GM21723 (cell line): ENCODE results near the gene PALB2.

Experiments
- ATAC-seq: cut with Tn5 transposase; IDR thresholded peaks from one replicate; pipeline ENCODE4 v1.9.1; 2021; ENCODE audit warnings: mild to moderate bottlenecking, moderate library complexity; ENCODE audit not compliant: unreplicated experiment

PALB2 gene

DNA sequence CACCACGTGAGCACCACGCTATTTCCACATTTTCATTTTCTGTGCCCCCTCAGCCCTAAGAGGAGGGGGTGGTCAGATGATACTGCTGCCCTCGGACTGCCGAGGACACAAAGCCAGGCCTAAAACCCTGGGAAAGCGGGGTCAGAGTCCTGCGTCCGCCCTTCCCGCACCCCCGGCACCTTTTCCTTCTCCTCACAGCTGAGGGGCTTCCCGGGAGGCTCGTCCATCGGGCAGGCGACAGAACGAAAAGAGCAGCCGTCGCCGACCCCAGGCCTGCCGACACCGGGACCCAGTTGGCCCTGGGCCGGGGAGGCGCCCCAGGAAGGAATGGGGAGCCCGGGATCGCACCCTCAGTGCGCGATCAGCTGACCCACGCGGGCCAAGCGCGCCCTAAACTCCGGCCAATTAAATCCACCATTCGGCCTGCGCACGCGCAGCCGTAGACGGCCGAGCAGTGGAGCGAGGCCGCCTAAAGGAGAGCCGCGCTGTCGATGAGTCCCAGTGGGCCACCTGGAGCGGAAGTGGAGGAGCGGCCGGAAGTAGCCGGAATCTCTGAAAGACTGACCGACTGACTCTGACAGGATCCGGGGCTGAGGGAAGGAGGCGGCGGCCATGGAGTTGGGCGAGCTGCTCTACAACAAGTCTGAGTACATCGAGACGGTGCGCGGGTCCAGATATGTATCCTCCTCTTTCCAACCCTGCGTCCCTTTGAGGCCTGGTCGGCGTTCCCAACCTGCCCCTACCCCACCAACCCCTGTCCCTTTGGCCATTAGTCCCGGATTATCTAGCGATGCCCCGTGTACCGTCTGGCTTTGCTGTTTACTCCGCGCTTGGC lies at the start of gene PALB2, which contains the start of gene DCTN5:
Gene PALB2, minus strand, starts transcription at position 380 of the 835 bp plus-strand sequence. Its CDS starts 153 bp downstream, at position 227.
Gene DCTN5, plus strand, starts transcription at position 536 of the 835 bp plus-strand sequence. Its CDS starts 77 bp downstream, at position 613.
- ATAC-seq = peak; percentile 93

DNA sequence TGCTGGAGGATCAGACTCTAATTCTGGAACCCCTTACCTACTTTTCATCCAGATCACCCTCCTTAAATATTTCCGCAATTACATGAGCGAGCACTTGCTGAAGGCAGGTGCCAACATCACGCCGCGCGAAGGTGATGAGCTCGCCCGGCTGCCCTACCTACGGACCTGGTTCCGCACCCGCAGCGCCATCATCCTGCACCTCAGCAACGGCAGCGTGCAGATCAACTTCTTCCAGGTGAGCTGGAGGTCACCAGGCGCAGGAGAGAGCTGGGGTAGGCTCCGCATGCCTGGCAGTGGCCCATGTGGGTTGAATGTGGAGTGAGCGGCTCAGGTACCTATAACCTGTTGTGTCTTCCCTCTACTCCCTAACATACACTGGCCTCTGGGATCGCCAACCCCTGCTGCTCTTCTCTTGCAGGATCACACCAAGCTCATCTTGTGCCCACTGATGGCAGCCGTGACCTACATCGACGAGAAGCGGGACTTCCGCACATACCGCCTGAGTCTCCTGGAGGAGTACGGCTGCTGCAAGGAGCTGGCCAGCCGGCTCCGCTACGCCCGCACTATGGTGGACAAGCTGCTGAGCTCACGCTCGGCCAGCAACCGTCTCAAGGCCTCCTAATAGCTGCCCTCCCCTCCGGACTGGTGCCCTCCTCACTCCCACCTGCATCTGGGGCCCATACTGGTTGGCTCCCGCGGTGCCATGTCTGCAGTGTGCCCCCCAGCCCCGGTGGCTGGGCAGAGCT lies 48.5 kb upstream of the PALB2 start:
- no peak for ATAC-seq

DNA sequence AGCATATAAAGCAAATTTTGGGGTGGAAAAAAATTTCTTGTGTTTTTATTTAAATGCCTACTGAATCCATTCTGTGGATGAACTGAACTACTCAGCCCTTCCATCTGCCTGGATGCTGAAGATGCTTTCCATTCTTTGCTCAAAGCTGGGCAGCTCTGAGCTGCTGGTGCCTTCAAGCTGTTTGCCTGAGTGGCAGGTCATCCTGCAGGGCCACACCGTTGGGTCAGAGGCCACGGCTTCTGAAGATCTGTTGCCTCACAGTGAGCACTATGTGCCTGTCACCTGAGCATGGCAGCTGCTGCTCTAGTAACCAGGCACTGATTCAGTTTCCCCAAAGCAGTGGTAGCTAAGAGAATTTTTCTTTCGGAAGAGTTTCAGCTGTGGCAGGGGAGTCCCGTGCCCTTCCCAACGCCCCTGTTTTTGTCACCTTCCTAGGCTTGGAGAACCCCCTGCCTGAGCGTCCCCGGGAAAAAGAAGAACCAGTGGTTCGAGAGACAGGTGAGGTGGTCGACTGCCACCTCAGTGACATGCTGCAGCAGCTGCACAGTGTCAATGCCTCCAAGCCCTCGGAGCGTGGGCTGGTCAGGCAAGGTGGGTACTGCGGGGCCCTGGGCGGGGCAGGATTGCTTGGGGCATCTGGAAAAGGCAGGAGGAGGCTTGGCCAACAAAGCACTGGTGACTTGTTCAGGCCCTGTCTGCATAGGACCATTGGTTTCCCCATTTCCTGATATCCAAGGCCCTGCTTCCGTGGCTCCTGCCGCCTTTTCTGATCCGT lies 46.1 kb upstream of the PALB2 start:
- ATAC-seq = no peak

DNA sequence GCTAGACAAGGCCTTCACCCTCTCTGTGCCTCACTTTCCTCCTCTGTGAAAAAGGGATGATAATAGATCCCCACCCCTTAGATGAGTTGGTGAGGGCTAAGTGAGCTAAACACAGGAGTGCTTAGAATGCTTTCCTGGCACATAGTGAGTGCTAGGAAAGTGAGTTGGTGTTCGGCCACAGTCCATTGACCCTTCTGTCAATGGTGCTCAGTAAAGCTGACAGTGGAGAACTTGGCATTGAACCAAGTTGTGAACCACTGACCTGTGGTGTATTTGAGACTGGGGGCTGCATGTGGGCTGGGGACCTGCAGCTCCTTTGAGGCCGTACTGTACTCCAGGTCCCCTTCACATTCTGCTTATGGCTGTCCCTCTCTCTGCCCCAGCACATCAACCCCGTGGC lies 42.4 kb upstream of the PALB2 start:
- ATAC-seq = no peak

DNA sequence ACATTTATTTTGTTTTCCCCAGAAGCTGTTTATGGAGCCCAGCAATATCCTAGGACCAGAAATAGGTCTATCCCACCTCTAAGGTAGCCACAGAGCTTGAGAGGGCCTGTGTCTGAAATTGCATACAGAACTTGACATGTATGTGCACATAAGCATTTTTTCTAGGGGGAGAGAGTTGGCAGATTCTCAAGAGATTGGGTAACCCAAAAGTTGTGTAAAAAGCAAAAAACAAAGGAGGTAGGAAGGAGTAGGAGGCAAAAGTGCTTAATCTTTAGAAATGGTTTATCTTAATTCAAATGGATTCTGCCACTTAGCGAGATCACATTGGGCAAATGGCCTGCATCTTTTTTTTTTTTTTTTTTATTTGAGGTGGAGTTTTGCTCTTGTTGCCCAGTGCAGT lies 41.1 kb upstream of the PALB2 start:
- no peak for ATAC-seq

DNA sequence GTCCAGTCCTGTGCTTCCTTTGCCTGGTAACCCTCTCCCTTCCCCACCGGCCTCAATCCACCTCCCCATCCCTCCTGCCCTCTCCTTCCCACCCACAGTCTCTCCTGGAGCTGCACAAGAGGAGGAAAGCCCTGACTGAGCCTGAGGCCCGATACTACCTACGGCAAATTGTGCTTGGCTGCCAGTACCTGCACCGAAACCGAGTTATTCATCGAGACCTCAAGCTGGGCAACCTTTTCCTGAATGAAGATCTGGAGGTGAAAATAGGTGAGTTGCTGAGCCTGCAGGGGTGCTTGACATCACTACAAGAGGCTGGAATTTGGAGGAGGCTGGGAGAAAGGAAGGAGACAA lies 38.9 kb upstream of the PALB2 start:
- ATAC-seq = no peak

DNA sequence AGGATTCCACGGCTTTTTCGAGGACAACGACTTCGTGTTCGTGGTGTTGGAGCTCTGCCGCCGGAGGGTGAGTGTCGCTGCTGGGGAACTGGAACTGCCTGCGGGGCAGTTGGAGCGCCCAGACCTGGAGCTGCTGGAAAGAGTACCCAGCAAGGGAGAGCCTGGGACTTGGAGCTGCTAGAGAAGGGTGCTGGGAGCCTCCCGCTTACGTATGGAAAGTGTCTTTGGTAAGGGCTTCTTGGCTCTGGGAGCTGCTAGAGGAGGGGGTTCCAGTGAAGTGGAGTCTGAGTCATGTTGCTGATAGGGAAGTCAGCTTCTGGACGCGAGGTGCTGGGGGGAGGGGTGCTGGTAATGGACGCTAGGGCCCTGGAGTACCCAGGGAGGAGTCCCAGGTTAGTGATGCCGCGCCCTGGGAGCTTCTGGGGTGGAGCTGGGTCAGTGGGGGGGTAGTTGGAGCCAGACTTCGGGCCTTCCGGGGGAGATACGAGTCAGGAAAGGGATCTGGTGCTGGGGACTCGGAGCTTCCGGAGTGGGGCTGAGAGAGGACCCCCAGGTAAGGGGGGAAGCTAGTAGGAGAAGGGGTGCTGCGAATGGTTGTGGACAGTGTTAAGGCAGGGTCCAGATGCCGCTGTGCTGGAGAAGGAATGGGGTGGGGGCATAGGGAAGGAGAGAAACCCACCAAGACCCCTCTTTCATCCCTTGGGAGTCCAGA lies 38.3 kb upstream of the PALB2 start:
- no peak for ATAC-seq

DNA sequence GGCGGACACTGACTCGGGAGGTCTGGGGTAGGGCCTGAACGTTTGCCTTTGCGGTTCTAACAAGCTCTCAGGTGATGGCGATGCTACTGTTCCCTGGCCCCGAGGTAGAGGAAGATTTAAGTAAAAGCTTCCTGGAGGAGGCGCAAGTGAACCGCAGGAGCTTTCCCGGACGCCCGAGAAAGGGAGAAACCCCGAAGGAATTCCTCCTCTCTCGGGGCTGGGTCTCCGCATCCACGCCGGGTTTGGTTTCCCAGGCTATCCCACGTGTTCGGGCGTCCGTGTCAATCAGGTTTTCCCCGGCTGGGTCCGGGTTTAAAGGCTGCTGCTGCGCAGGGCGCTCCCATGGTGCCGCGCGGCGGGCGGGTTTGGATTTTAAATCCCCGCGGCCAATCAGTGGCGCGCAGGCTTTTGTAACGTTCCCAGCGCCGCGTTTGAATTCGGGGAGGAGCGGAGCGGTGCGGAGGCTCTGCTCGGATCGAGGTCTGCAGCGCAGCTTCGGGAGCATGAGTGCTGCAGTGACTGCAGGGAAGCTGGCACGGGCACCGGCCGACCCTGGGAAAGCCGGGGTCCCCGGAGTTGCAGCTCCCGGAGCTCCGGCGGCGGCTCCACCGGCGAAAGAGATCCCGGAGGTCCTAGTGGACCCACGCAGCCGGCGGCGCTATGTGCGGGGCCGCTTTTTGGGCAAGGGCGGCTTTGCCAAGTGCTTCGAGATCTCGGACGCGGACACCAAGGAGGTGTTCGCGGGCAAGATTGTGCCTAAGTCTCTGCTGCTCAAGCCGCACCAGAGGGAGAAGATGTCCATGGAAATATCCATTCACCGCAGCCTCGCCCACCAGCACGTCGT lies 37.5 kb upstream of the PALB2 start, which contains the start of gene PLK1:
Gene PLK1, plus strand, starts transcription at position 460 of the 844 bp plus-strand sequence. Its CDS starts 44 bp downstream, at position 504.
- ATAC-seq = peak; percentile 87

DNA sequence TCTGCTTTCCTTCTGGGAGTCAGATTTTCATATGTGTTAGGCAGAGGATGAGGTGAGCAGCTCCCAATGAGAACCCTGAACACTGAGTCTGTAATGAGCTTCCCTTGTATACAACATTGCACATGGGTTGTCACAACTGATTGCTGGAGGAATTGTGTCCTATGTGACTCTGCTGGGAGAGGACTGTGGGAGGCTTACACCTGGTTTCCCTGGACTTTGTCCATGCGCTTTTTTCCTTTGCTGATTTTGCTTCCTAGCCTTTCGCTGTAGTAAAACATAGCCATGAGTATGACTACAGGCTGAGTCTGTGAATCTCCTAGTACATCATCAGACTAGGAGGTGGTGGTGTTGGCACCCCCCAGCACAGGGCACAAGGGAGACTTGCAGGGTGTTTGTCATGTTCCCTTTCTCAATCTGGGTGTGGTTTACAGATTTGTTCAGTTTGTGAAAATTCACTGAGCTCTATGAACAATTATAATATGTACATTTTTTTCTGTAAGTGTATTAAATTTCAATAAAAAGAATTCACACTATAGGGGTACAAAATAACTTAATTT lies 35.9 kb upstream of the PALB2 start:
- no peak for ATAC-seq

DNA sequence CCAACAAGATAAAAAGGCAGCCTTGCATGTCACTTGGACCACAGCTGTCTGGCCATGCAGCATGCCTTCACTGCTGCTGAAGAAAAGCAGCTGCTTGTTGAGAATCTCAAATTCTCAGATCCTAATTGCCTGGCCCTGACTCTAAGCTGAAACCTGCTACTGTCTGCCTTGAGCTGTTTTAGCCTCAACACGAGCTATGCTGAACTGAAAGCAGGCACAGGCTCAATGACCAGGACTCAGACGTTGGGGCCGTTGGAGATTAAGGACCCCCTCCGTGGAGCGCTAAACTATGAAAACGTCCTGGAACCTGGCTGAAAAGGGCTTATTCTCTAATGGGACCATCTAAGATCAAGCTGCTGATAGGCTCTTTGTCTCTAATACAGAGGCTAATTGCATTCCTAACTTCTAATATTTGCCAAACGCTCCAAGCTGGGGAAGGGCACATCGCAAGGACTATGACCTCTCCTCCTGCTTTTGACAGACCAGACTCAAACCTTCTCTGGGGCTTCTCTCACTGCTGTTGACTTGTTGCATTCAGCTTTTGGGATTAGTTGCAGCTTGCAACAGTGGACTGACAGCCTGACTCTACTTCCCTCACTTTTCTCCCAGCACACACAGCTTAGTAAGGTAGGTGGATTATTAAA lies 33.0 kb upstream of the PALB2 start:
- no peak for ATAC-seq

DNA sequence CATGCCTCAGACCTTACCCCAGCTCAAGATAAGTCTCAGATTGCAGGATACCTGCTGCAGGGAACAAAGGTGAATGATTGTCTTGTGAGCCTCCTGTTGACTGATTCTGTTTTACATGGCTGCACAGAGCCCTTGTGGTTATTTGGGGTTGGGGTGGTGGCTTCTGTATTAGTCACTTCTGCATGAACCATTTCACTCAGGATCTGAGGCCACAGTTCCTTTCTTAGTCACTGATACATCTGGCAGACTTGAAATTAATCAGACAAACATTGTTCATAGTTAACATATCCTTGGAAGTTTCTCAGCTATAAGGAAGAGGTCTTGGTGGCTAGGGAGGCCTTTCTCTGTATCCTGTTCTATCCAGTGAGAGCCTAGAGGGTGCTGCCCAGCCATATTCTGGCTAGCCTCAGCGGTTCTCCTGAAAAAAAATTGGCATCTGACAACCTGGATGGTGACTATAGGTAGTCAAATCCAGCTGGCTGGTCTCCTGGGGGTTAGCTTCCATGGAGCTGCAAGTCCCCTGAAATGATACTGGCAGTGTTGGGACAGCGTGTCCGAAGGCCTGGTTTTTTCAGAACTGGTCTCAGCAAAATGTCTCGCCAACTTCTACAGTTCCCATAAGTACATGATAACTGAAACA lies 29.1 kb upstream of the PALB2 start:
- ATAC-seq = peak; percentile 93

DNA sequence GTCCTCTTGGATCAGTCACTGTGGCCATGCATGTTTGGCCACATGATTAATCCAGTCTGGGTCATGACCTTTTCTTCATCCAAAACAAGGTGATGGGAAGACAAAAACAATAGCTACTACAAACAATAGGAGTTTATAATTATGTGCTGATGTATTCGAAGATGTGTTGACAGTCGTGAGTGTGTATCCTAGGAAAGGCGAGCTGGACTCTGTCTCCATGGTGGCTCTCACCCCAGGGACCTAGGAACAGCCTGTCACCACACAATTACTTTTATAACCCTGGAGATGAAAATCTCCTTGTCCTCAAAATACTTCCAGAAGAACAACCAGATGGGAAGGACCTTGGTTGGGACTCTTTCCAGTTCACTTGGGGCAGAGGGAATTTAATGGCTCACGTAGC lies 27.8 kb upstream of the PALB2 start:
- ATAC-seq = no peak

DNA sequence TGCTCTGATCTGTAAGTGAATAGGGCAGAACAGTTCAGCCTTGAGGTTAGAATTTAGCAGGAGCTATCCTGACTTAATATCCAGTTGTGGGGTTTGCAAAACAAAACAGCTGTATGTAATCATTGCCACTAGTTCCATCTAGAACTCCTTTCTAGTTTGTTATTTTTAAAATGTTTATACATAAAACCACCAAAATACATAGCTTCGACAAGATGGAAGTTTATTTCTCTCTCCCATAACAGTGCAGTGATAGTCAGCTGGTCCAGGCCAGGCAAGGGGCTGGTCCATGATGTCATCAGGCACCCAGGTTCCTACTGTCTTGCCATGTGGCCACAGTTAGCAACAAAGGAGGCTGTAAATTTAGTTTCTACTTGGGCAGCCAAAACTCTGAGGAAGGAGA lies 27.1 kb upstream of the PALB2 start:
- ATAC-seq = no peak

DNA sequence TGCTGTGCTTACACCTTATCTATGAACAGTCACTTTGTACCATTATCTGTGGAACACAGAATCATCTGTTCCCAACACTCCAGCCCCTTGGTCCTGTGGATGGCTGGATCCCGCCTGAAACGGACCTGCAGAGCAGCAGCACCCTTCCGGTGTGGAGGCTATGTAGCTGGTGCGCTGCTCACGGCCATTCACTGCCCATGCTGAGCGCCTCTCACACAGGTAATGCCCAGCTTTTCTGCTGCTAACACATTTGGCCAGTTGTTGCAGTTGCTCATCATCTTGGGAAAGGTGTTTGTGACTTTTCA lies 26.2 kb upstream of the PALB2 start:
- no peak for ATAC-seq

DNA sequence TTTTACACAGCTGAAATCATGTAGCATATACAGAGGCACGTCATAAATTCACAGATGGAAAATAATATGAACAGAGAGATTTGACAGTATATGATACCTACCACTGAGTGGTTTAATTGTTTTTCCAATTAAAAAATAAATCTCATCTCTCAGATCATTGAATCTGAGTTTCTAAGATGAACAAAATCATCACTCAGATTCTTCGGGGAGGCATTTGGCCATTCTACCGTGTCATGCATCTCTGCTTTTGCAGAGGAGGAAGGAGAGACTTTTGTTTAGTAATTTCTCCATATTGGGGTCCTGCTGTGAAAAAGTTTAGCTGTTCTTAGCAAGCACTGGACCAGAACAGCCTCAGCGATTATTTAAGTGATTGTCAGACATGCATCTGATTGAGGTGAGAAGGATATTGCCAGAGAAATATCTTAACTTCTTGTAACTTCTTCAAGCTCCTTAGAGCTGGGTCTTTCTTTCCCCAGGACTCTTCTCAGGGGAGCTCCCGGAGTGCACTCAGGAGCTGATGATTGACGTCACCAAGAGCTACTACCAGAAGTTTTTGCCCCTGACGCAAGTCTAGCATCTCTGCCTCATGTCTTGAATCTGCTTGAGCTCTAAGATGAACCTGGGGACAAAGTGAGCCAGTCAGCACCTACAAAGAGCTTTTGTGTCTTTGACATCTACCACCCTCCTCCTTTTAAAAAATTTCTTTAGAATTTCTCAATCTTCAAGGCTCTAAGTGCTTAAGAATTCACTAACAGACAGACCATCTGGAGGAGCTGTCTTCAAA lies 25.7 kb upstream of the PALB2 start:
- ATAC-seq = no peak

DNA sequence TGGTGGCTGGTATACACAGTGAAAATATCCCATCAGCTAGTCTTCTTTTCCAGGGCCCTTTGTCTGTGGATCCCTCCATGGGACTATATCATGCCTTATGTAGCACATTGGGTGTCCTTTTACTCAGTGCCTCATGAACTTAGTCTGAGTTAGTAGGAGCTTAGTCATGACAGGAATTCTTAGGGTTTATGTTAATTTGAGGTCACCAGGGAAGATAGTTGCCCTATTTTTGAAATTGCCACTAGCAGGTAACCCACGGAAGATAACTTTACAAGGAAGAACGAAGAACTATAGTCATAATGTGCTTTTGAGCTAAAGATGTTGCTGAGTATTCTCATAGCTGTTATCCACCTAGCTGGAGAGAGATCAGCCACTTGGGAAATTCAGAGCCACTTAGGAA lies 22.8 kb upstream of the PALB2 start:
- ATAC-seq = no peak

DNA sequence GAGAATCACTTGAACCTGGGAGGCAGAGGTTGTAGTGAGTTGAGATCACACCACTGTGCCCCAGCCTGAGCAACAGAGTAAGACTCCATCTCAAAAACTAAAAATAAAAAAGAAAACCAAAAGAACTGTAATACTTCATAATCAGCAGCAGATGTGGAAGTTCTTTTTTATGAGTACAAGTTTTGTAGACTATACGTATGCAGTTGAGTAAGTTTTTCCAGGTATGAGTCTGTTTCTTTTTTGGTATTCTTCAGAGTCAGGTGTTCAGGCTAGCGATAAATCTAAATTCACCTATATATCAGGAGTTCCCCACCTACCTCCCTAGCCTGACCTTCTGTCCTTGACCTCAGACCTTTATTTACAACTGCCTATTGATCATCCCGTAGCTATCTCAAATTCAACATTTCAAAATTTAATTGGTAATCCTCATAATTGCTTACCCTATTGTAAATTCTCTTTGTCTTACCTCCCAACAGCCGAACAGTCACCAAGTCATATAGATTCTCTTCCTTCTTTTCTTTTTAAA lies 10.9 kb upstream of the PALB2 start:
- ATAC-seq = no peak
